AG04449 (cell line): ENCODE results near the gene BMPR2.

Experiments
- CTCF ChIA-PET: fragments of 350-600 bp; formaldehyde crosslinking; extraction: SDS; loops from one replicate; lab custom pipeline; 2021; ENCODE audit warnings: antibody characterized with exemption; lab: Yijun Ruan, JAX
- POLR2A ChIA-PET: fragments of 400-600, 350-600 bp; formaldehyde crosslinking; extraction: SDS; loops from one replicate; lab custom pipeline; 2020; ENCODE audit warnings: antibody characterized with exemption, inconsistent platforms; lab: Yijun Ruan, JAX
- DNase-seq: peaks from one replicate; pipeline ENCODE4 v3.0.0-alpha.2; 2010; ENCODE audit warnings: low read depth, low spot score
- H3K4me3 ChIP-seq: 2 replicates; pipeline ENCODE4 v1.5.1; 2011; ENCODE audit warnings: low read depth, mild to moderate bottlenecking, control low read depth, low read length
- CTCF ChIP-seq: IDR thresholded peaks from one replicate; pipeline ENCODE4 v1.5.1; 2011; ENCODE audit warnings: mild to moderate bottlenecking, moderate library complexity, low read length, control low read depth, inconsistent platforms; ENCODE audit not compliant: insufficient read depth; ENCODE audit errors: missing control alignments

The BMPR2 gene

GRCh38 chr2:202450785-202451184, 74.7 kb downstream of the BMPR2 start:
- ChIA-PET CTCF (no interaction called here), POLR2A (no interaction called here)
- H3K4me3 ChIP-seq: no peak overlapping the region
- no peak for TF ChIP-seq CTCF
- no peak for DNase-seq

GRCh38 chr2:202452744-202453143, 76.6 kb downstream of the BMPR2 start:
- TF ChIP-seq CTCF: no peak
- ChIA-PET POLR2A (no interaction called here), CTCF (interaction anchor here (0.7 to 1.0 kb wide), 2 partner anchors 25 to 59 kb away, joined by 3 to 4 read pairs; no protein-coding TSS in a partner anchor)
- no peak overlapping the region for H3K4me3 ChIP-seq
- DNase-seq: no peak

GRCh38 chr2:202454536-202454935, 78.4 kb downstream of the BMPR2 start:
- CTCF ChIA-PET: no interaction called here
- POLR2A ChIA-PET: no interaction called here
- DNase-seq: no peak
- no peak overlapping the region for H3K4me3 ChIP-seq
- TF ChIP-seq CTCF: no peak

DNA sequence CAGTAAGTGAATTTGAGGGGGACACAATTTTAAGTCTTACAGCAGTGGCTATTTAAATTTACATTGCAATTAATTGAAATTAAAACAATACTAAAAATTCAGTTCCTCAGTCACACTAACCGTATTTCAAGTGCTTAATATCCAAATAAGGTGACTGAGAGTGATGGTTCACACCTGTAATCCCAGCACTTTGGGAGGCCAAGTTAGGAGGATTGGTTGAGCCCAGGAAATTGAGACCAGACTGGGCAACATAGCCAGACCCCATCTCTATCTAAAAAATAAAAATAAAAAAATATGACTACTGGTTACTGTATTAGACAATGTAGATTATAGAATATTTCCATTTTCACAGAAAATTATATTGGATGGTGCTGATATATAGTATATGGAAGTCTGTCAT, 79.0 kb downstream of the BMPR2 start:
- no peak for TF ChIP-seq CTCF
- H3K4me3 ChIP-seq: no peak overlapping the region
- POLR2A ChIA-PET: no interaction called here
- CTCF ChIA-PET: no interaction called here
- no peak for DNase-seq

GRCh38 chr2:202460119-202460518, 84.0 kb downstream of the BMPR2 start:
- CTCF ChIA-PET: no interaction called here
- H3K4me3 ChIP-seq: no peak overlapping the region
- DNase-seq: no peak
- POLR2A ChIA-PET: no interaction called here
- no peak for TF ChIP-seq CTCF

DNA sequence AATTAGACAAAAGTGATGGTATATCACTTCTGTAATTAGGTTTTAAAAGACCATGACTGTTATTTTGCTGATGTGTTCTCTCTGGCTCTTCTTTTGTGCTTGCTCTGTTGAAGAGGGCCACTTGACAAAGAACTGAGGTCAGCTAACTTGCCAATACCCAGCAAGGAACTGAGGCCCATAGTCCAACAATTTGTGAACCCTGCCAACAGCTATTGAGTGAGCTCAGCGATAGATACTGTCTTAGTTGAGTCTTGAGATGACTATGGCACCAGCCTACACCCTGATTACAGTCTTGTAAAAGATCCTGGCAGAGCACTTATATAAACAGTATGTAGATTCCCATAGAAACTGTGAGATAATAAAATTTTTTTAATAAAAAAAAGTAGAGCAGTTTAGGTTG, 103.0 kb downstream of the BMPR2 start:
- no peak overlapping the region for H3K4me3 ChIP-seq
- CTCF ChIA-PET: no interaction called here
- POLR2A ChIA-PET: no interaction called here
- DNase-seq: no peak
- TF ChIP-seq CTCF: no peak
